Daoy (cell line): ENCODE data around the gene ALLC. TPM values are rescaled to one million over a fixed set of nuclear protein-coding genes. Genes with fewer than 3 reads are reported as not detected.
A peak's percentile ranks its signal among the peaks of the same experiment; 100 is the strongest.

Source experiments
- DNase-seq: peaks from one replicate; pipeline ENCODE4 v3.0.0-alpha.2; 2015; ENCODE audit warnings: low read depth
- total RNA-seq: library from RNA; depleted of rRNA; stranded (reverse); fragments of >200 nt; shearing (Covaris generic); gene quantifications from 2 replicates; pipeline ENCODE4 v1.2.3, GENCODE V29; 2014

The ALLC gene
- total RNA-seq, 1 experiment from 2014 or later, result 0.11 TPM

DNA sequence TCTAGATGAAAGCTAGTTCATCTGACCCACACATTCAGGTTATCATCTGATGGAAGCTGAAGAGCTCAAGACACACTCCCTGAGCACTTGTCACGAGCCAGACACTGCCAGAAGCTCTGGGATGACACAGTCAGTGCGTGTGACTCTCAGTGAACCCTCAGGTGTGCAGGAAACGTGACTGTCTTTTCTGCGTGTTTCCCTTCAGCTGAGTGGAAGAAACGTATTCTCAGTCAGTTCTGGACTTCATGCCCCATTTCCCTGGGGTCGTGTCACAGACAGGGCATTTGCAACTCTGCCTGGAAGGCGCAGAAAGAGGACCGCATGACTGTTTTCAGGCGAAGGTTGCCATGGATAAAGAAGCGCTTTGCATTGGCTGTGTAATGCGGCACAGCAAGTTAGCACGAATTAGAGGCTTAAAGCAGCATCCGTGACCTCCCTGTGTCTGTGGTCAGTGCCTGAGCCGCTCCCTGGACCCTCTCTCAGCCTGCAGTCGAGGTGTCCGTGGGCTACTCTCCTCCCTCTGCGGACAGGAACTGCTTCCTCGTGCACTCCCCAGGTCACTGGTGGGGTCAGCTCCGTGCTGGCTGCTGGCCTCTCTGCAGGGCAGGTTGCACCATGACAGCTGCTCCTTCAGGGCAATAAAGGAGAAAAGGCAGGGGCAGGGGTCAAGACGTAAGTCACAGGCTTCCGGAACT is 3.3 kb upstream of the ALLC start:
- DNase-seq, result no peak

DNA sequence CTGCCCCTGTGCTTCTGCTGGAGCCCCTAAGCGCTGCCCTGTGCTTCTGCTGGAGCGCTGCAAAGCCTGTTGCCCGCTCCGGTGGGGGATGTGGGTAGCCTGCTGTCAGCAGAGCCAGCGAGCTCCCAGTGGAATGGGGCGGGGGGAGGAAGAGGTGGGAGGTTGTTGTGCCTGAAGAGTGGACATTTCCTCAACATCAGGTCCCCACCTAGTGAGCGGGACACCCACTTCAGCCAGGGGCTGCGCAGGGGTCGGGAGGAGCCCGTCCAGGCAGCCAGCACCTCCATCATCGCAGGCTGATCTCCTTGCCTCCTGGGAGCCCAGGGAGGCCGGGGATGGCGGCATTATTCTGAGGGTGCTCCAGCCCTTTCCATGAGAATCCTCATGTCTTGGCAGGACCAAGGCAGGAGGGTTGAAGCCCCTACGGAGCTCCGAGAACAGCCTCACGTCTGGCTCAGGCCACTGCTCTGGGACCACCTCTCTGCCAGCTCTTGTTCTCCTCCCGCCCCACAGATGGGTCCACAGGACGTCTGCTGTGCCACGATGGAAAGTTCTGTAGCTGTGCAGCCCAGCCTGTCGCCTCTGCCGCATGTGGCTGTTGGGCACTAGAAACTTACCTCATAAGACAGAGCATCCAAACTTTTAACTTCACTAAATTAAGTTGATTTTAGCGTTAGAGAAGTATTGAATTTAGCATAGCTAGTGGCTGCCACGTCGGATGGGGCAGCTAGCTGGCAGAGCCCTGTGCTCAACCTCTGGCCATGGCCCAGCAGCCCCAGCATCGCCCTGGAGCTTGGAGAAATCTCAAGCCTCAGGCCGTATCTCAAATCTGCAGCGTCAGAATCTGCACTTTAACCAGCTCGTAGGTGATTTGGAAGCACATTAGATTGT is 1.9 kb upstream of the ALLC start:
- DNase-seq, result no peak

DNA sequence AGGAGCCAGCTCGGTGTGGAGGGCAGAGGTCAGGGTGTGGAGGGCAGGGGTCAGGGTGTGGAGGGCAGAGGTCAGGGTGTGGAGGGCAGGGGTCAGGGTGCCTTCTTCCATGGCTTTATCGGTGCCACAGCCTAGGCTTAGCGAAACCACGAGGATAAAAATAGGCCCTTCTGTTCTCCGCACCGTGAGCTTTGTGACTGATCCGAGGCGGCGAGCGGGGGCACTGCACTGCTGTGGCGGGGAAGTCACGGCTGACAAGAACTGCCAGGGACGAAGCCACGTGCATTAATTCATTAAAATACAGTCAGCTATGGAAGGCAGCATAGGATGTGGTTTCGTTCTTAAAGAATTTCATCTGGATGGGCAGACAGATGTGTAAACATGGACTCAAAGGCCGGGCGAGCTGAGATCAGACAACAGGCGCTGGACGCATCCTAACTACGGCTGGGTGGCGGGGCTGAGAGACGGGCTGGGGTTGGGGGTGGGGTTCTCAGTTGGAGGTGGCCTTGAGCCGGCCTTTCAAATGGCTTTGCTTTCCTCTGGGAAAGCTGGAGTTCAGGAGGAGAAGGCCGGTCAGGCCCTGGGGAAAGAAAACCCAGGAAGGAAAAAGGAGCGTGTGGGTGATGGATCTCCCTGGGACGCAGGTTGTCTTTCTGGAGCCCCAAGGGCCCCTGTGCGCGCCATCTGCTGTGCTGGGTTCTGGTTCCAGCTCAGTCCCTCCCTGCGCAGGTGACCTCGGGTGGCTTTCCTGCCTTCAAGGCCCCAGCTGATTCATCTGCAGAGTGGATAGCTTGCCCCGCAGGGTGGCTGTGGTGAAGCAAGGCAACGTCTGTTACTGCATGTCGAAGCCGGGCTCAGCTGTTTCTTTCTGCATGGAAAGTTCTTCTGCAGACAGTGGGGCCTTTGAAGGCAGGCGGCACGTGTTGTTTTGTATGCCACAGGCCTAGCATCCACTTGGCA is 958 bp upstream of the ALLC start:
- no peak for DNase-seq

DNA sequence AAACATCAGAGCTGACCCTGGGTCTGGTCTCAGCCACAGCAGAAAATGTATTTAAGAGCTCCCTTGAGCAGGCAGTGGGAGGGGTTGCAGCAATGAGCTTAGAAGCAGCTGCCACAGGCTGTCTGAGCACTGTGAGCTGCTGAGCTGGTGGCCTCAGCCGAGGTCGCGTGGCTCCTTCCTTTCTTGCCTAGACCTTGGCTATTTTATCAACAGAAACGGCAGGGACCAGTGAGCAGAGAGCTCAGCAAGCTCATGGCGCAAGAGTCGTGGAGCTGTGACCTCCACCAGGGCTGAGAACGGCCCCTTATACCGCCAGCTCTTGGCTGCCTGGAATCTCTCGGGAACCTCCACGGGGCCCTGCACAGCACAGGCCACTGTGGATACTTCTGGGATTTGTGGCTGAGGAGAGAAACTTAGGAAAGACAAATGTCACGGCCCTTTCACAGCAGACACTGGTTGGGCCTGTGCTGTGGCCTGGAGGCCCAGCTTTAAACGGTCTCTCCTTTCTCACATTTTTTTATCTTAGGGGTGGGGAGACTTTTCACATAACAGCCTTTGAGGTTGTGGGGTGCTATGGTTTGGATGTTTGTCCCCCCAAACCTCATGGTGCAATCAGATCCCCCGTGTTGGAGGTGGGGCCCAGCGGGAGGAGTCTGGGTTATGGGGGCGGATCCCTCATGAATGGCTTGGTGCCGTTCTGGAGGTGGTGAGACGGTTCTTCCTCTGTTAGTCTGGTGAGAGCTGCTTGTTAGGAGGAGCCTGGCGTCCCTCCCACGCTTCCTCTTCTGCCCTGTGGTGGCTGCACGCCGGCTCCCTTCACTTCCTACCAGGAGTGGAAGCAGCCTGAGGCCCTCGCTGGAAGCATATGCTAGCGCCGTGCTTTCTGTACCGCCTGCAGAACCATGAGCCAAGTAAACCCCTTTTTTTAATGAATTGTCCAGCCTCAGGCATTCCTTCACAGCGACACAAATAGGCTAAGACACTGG is 1.7 kb downstream of the ALLC start:
- DNase-seq, result no peak

DNA sequence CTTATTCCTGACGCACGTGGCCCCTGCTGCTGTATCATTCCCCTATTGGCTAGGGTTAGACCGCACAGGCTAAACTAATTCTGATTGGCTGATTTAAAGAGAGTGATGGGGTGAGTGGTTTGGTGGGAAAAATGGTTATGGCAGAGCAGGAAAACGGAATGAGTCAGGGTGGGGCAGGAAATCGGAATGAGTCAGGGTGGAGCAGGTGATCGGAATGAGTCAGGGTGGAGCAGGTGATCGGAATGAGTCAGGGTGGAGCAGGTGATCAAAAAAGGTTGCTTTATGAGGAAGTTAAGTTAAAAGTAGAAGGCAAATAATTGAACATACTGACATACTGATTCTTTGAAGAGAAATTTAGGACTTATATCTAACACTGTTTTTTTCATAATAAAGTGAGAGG is 2.6 kb downstream of the ALLC start:
- DNase-seq, result peak; percentile 50

DNA sequence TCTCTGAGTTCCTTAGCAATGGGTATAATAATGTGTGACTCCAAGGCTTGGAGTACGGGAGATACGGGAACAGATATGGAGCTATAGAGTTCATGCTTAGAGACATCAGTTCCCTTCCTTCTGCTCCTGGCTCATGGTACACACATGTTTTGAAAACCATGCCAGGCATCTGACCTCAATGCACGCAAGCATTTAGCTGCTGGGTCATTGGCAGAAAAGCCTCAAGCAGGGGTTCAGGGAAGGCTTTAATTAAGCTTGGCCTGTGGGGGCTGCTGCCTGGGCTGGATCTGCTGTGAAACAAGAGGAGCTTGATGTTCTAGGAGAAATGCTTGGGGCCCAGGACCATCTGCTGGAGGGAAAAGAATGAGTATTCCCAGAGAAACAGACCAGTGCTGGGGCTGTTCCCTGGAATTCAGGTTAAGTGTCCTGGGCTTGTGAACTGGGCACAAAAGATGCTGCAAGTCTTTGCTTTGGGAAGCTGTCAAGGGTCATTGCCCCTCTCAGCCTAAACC is 3.2 kb downstream of the ALLC start:
- no peak for DNase-seq

- peak; percentile 41 for DNase-seq
Observed at GRCh38 chr2:3662239-3662638, 4.2 kb downstream of the ALLC start.

DNA sequence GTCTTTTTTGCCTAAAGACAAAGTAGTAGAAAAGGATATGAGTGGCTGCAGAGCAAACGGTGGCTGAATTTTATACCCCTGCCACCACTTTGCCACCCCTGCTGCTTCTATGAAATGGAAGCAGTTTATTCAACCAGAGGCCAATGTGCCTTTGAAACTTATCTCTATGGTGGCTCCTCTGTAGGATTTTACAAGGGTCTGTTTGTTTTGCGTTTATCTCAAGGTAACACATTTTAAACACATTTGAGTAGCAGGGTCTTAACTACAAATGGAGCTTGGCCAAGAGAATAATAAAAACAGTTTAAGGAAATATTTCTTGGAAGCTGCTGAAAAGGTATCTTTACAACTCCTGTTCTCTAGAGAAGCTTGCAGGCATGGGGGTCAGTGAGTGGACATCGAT is 6.1 kb downstream of the ALLC start:
- DNase-seq, result no peak

DNA sequence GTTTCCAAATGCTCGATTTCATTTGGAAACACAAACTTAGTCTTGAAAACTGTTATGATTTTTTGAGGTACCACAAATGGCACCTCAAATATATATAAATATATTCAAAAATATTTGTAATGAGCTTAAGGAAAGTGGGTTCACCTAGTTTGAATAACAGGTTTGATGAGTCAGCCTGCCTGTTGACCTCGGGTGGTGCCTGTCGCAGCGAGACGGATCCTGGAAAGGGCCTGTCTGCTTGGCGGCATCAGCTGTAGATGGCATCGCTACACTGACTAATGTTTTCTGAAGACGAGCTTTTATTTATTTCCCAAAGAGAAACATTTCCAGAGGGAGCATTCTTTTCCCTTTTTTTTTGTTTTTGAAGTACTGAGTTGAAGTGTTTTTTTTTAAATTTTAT is 6.9 kb downstream of the ALLC start:
- DNase-seq, result no peak

DNA sequence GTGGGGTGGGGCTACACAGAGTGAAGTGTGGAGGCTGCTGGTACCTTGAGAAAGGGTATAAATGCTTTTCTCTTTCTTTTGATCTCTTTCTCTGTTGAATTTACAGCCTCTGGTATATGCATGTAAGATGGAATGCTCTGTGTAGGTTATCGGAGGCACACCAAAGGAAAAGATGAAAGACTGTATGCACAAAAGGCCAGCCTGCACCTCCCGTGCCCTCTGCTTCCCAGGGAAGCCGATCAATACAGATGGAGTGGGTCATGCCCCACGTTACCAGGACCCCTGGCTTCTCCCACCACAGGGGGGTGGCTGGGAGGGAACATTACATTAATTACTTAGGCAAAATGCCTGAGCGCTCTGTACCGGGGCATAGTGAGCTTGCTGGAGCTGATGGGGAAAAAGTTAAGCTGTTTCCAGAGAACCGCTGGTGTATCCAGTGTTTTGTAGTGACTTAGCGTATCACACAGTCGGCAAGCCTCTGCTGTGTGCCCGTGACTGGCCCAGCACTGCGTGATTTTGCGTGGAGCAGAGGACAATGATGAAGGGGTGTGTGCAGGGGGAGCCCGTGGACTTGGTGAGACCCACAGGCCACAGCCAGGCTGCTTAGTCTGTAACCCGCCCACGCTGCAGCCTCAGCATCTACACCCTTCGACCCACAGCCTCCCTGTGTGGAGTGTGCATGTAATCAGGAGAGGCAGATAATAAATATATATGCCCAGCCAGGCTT is 8.0 kb downstream of the ALLC start:
- no peak for DNase-seq

GRCh38 chr2:3666613-3666975 is 8.6 kb downstream of the ALLC start:
- no peak for DNase-seq

GRCh38 chr2:3667151-3667631 is 9.2 kb downstream of the ALLC start:
- peak; percentile 53 for DNase-seq

- no peak for DNase-seq
Observed at GRCh38 chr2:3669656-3670055, 11.7 kb downstream of the ALLC start.

GRCh38 chr2:3670376-3670775 is 12.4 kb downstream of the ALLC start:
- no peak for DNase-seq

DNA sequence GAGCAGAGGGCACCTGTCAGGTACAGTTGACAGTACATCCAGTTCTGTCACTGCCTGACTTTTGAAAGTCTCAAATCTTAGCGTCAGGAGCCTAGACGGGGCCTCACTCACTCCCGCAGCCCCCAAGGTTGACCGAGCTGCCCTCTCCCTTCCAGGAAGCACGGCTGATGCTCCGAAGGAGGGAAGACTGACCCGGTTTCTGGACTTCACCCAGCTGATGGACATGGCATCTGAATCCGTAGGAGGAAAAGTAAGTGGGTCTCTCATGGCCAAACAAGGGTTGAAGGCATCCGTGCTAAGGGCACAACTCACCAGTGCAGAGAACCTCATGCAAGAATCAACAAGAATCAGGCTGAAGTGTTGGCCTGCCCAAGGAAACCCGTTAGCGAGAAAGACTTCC is 12.9 kb downstream of the ALLC start:
- DNase-seq, result no peak

GRCh38 chr2:3672861-3673678 is 15.1 kb downstream of the ALLC start:
- DNase-seq, result no peak

GRCh38 chr2:3674066-3674845 is 16.3 kb downstream of the ALLC start:
- no peak for DNase-seq

DNA sequence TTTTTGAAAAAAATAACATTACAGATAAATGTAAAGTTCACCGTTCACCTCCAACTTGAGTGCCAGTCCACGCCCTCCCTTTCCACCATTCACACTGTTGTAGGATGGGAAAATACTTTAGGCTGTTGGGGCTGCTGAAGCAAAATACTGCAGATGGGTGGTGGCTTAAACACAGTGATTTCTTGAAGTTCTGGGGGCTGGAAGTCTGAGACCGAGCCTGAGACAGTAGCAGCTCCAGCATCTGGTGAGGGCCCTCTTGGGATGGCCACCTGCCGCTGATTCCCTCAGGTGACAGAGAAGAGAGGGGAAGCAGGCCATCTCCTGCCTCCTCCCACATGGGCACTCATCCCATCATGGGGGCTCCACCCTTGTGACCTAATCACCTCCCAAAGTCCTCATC is 17.7 kb downstream of the ALLC start:
- no peak for DNase-seq
